Thoracic aorta (tissue), 2 donors: ENCODE measurements around the gene PP2D1. TPM values are rescaled to one million over a fixed set of nuclear protein-coding genes. Genes with fewer than 3 reads are reported as not detected.
"Not testable (repeated sequence)": the region's sequence is repeated elsewhere in the genome, so short reads cannot be mapped to it uniquely, and the experiment has no call there.

ENCODE experiments used
- ATAC-seq: fragments of 150-250 bp; one replicate; pipeline ENCODE4 v1.8.0; 2017; ENCODE audit warnings: low read depth; ENCODE audit not compliant: insufficient number of reproducible peaks, low FRiP score
- DNase-seq: peaks from one replicate; pipeline ENCODE4 v3.0.0-alpha.2; 2020; ENCODE audit warnings: low spot score
- H3K27ac ChIP-seq, 2 donors: fragments of 200-600 bp; sonication (generic); 1 replicate in 1 of 2; 2 replicates in 1 of 2; pipeline ENCODE4 v1.5.1; 2016; ENCODE audit warnings: mild to moderate bottlenecking in 2 of 2, moderate library complexity in 2 of 2
- H3K27me3 ChIP-seq: fragments of 200-600 bp; sonication (generic); replicated peaks from 2 replicates; pipeline ENCODE4 v1.6.0; 2016; ENCODE audit warnings: mild to moderate bottlenecking; ENCODE audit not compliant: insufficient read depth
- H3K36me3 ChIP-seq: fragments of 200-600 bp; sonication (generic); one replicate; pipeline ENCODE4 v1.5.1; 2016
- H3K4me1 ChIP-seq, 2 donors: fragments of 200-600 bp; sonication (generic); 1 replicate in 1 of 2; 2 replicates in 1 of 2; pipeline versions ENCODE4 v1.5.1 to v1.6.0; 2016; ENCODE audit warnings: low read depth in 2 of 2, mild to moderate bottlenecking in 1 of 2; ENCODE audit not compliant: control insufficient read depth in 1 of 2
- H3K4me3 ChIP-seq: fragments of 200-600 bp; sonication (generic); 2 replicates; pipeline ENCODE4 v1.5.1; 2016; ENCODE audit warnings: mild to moderate bottlenecking
- H3K9me3 ChIP-seq: fragments of 200-600 bp; sonication (generic); 2 replicates; pipeline ENCODE4 v1.5.1; 2016
- total RNA-seq, 2 donors: library from RNA; depleted of rRNA; stranded (reverse); fragments of >200 nt; gene quantifications; one replicate each; pipeline versions ENCODE4 v1.1.0 to v1.2.3, GENCODE V29; 2016
- TF ChIP-seq, protein P1 (sequence below): fragments of 200-600 bp; sonication (generic); IDR thresholded peaks from one replicate; pipeline ENCODE4 v1.5.1; 2019; ENCODE audit warnings: antibody characterized with exemption

PP2D1 gene
- total RNA-seq, 2 donors from 2014 or later: not detected

DNA sequence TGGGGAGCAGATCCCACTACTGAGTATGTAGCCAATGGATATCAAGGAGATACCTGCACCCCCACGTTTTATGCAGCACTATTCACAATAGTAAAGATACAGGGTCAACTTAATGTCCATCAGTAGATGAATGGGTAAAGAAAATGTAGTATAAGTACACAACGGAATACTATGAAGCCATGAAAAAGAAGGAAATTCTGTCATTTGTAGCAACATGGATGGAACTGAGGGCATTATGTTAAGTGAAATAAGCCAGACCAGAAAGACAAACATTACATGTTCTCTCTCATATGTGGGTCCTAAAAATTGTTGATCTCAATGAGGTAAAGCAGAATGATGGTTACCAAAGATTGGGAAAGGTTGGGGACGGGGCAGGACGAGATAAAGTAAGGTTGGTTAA, 14.6 kb downstream of the PP2D1 start:
- H3K36me3 ChIP-seq: no peaks in the 10 kb centered on the region
- H3K9me3 ChIP-seq: no peaks in the 10 kb centered on the region
- ATAC-seq: no peak
- no peak overlapping the region for H3K27ac ChIP-seq
- no peak overlapping the region for H3K4me3 ChIP-seq
- TF ChIP-seq, protein P1, sequence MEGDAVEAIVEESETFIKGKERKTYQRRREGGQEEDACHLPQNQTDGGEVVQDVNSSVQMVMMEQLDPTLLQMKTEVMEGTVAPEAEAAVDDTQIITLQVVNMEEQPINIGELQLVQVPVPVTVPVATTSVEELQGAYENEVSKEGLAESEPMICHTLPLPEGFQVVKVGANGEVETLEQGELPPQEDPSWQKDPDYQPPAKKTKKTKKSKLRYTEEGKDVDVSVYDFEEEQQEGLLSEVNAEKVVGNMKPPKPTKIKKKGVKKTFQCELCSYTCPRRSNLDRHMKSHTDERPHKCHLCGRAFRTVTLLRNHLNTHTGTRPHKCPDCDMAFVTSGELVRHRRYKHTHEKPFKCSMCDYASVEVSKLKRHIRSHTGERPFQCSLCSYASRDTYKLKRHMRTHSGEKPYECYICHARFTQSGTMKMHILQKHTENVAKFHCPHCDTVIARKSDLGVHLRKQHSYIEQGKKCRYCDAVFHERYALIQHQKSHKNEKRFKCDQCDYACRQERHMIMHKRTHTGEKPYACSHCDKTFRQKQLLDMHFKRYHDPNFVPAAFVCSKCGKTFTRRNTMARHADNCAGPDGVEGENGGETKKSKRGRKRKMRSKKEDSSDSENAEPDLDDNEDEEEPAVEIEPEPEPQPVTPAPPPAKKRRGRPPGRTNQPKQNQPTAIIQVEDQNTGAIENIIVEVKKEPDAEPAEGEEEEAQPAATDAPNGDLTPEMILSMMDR: no peak
- no peak for DNase-seq
- H3K27me3 ChIP-seq: no peaks in the 10 kb centered on the region
- H3K4me1 ChIP-seq: no peaks in the 10 kb centered on the region

DNA sequence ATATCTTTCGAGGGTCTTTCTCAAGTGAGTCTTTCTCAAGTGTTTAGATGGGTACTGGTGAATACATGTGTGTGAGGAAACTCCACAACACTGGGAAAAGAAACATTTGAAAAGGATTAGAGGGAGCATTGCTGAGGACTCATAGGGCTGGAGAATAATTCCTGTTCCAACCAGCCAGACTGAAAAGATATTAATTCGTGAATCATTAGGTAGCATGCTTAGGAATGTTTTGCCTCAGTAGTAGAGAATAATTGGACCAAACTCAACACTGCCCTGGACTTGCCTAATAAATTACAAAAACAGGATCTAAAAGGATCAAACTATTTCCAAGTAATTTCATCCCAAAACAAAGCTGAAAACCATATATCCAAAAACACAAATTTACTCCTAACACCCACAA, 17.3 kb downstream of the PP2D1 start:
- no peak for ATAC-seq
- no peak for DNase-seq
- Histone ChIP-seq H3K27ac (no peak overlapping the region), H3K36me3 (no peaks in the 10 kb centered on the region), H3K27me3 (no peaks in the 10 kb centered on the region), H3K4me1 (no peaks in the 10 kb centered on the region), H3K9me3 (no peaks in the 10 kb centered on the region), H3K4me3 (no peak overlapping the region)
- TF ChIP-seq, protein P1: no peak

DNA sequence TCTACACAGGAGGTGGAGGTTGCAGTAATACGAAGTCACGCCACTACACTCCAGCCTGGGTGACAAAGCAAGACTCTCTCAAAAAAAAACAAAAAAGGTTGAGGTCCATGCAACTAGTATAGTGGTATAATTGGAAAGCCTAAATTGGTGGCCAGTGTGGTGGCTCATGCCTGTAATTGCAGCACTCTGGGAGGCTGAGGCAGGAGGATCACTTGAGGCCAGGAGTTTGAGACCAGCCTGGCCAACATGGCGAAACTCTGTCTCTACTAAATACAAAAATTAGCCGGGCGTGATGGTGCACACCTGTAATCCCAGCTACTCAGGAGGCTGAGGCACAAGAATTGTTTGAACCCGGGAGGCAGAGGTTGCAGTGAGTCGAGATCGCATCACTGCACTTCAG, 23.2 kb downstream of the PP2D1 start:
- not testable (repeated sequence) for H3K4me1 ChIP-seq, H3K4me3 ChIP-seq, H3K27ac ChIP-seq, H3K27me3 ChIP-seq, H3K36me3 ChIP-seq, DNase-seq, ATAC-seq, H3K9me3 ChIP-seq

DNA sequence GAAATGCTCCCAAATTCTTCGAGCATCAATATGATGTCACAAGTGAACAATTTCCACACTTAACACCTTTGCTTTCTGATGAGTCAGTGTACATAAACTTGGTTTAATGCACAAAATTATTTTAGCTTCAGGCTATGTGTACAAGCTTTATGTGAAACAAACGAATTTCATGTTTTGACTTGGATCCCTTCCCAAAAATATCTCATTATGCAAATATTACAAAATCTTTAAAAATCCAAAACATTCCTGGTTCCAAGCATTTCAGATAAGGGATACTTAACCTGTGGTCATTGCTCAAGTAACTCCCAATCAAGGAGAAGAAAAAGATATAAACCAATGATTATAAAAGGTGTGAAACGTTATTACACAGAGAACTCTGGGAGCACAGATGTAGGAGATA, 40.0 kb downstream of the PP2D1 start:
- no peak for DNase-seq

GRCh38 chr3:19970327-19970726, 41.7 kb downstream of the PP2D1 start:
- Histone ChIP-seq H3K27me3 (no peaks in the 10 kb centered on the region), H3K4me3 (no peak overlapping the region), H3K27ac (no peak overlapping the region), H3K36me3 (peaks cover 4% of the 10 kb centered on the region), H3K4me1 (peaks cover 12 to 32% of the 10 kb centered on the region in 2 donors), H3K9me3 (no peaks in the 10 kb centered on the region)
- TF ChIP-seq, protein P1: no peak
- no peak for DNase-seq
- ATAC-seq: no peak

More for the DNA sequence above, 40.0 kb downstream of the PP2D1 start:
- no peak for ATAC-seq
- Histone ChIP-seq H3K4me3 (no peak overlapping the region), H3K9me3 (no peaks in the 10 kb centered on the region), H3K27me3 (no peaks in the 10 kb centered on the region), H3K4me1 (peaks cover 9 to 23% of the 10 kb centered on the region in 2 donors), H3K27ac (no peak overlapping the region), H3K36me3 (peaks cover 15% of the 10 kb centered on the region)
- TF ChIP-seq, protein P1: no peak

DNA sequence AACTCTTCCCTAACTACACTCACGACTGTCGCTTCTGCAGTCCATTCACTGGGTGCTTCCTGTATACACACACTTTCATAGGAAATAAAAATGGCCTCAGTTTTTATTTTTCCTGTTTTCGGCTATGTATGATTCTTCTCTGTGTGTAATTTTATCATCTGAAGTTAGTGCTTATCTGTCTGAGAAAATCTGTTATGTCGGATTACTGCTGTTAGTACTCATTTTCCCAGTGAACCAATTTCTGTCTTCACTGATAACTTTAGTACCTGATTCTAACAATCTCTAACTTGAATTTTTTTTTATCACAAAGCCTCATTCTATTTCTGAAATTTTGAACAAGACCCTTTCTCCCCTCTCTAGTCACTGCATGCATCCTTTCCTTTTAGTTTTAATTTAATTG, 44.3 kb downstream of the PP2D1 start:
- Histone ChIP-seq H3K27ac (no peak overlapping the region), H3K4me1 (peaks cover 16 to 37% of the 10 kb centered on the region in 2 donors), H3K4me3 (no peak overlapping the region), H3K36me3 (no peaks in the 10 kb centered on the region), H3K27me3 (no peaks in the 10 kb centered on the region), H3K9me3 (no peaks in the 10 kb centered on the region)
- TF ChIP-seq, protein P1: no peak
- ATAC-seq (no peak), DNase-seq (no peak)
